Measurements from ENCODE around the gene TBX18.

Gene TBX18

DNA sequence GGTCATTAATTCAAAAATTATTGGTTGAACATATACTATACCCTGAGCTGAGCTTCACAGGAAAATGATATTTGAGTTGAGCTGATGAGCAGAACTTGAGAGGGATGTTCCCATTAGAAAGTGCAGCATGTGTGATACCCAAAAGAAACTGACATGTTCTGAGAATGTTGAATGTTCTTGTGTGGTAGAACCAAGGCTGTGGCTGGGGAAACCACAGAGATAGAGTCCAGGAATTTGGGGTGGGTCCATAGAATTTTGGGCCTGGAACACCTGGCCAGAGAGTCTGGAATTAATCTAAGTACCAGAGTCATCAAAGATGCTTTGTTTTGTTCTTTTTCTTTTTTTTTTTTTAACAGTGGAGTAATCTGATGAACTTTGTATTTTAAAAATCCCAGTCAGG lies 88.7 kb downstream of the TBX18 start:
- DNase-seq (ENCODE audit: low read depth in 2 of 2, low spot score in 1 of 2): no peak

DNA sequence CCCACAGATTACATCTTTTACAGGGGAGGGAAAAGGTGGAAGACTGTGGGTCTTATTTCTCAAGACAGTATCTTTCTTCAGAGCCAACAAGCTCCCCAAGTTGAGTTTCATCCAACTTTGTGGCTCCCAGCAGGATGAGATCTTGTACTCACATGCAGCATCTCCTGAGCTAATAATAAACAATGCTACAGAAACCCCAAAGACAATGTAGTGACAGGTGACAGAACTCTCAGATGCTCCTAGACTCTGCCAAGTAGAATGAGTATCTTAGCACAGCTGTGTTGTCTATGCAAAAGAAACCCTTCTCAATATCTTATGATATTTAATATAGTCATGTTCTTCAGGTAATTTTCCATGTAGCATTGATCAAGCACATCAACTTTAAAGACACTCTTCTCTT lies 90.0 kb downstream of the TBX18 start:
- no peak for DNase-seq (ENCODE audit: low read depth in 2 of 2, low spot score in 1 of 2)

GRCh38 chr6:84671183-84671582 lies 93.2 kb downstream of the TBX18 start:
- DNase-seq (ENCODE audit: low read depth in 2 of 2, low spot score in 1 of 2): no peak

GRCh38 chr6:84669945-84670344 lies 94.5 kb downstream of the TBX18 start:
- no peak for DNase-seq (ENCODE audit: low read depth in 2 of 2, low spot score in 1 of 2)

- no peak for DNase-seq (ENCODE audit: low read depth in 2 of 2, low spot score in 1 of 2)
Observed at GRCh38 chr6:84667252-84668213, 96.9 kb downstream of the TBX18 start.

DNA sequence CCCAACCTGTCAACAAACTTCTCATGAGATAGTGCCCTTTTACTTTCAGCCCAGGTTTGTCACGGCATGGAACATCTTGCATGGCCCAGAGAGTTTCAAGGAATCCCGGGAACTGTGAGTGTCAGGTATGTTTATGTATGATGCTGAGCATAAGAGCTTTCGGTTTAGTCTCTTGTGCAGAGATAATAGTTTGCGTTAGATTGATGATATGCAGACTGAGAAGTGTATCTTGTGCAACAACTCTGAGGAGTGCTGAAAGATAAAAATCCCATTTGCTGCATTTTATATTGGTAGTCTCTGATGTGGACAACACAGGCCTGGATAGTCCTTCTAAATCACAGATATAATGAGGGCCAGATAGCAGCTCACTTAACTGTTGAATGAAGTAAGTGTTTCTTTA lies 99.0 kb downstream of the TBX18 start:
- no peak for DNase-seq (ENCODE audit: low read depth in 2 of 2, low spot score in 1 of 2)

- DNase-seq (ENCODE audit: low read depth in 2 of 2, low spot score in 1 of 2): no peak
Observed at GRCh38 chr6:84663866-84664265, 100.5 kb downstream of the TBX18 start.

DNA sequence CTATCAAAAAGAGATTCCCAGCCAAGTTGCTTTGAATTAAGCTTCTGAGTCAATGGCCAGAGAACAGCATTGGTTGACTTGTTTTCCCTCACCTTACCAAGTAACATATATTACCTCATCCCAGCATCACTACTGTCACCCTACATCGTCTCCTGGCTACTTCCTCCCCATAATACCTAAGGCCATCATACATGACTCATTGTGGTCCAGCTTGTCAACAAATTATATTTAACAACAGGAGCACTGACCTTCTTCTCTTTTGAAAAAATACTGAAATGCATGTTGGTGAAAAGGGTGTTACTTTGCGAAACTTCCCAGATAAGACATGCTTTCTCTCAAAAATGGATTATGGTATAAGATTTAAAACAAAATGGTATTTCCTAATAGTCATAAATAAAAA lies 106.9 kb downstream of the TBX18 start:
- DNase-seq (ENCODE audit: low read depth in 2 of 2, low spot score in 1 of 2): no peak

GRCh38 chr6:84657025-84657424 lies 107.4 kb downstream of the TBX18 start:
- no peak for DNase-seq (ENCODE audit: low read depth in 2 of 2, low spot score in 1 of 2)

DNA sequence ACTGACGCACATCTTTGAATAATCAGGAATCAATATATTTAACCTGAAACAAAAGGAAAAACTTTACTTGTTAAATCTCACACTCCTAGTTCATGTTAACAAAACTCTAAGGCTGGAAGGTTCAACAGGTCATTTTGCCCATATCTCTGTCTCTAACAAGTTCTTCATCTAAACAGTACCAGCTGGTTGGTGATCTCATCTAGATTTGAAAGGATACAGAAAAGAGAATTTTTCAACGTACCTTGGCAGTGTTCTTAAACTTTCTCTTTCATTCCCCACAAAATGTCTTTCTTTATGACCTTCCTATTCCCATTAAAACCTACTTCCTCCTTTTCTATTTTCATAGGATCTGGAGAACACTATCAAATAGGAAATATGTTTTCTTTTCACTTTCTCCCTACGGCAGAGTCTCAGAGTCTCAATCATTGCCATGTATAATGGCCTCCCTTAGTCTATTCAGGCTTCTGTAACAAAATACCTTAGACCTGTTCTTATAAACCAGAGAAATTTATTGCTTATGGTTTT lies 111.3 kb downstream of the TBX18 start:
- DNase-seq (ENCODE audit: low read depth in 2 of 2, low spot score in 1 of 2): no peak

DNA sequence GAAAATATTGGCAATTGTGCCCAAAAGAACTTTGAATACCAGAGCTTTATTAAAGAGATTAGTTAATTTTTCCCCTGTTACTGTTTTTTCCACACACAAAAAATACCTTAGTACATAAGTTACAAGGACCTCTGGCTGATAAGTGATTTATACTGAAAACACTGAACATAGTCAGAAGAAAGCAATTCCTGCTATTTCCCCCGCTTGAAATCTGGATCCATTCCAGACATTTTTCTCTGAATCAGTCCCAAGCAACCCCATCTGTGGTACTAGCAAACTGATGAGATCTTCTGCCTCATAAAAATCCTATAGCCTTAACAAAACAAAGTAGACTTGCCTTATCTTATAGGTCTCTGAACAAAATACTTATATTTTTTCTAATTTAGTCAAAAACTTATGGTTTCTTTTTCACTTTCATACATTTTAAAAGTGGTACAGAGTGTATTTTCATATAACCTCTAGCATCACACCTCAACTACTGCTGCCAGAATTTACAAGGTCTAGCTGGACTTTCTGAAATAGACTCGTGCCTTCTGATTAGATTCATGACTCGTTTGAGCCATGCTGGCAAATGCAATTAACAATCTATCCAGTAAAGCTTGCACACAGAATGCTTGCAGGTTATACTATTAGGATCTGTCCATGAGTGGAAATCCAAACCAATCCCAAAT lies 111.9 kb downstream of the TBX18 start:
- DNase-seq (ENCODE audit: low read depth in 2 of 2, low spot score in 1 of 2): no peak

DNA sequence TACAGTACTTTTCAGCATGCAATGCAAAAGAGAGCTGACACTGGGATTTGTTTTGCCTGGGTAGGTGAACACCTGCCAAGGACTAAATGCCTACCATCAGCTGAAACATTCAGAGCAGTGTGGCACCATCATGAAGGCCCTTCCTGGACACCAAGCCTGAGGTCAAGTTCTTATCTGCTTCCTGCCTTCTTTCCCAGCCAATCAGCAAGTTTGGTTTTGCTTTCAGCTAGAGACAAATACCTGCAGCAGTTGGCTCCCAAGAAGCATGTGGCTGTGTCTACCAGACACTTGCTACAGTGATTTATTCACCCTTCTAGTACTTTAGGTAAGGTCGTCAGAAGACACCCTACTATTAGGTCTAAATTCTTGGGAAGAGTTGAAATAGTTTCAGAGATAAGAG lies 112.8 kb downstream of the TBX18 start:
- DNase-seq (ENCODE audit: low read depth in 2 of 2, low spot score in 1 of 2): no peak

DNA sequence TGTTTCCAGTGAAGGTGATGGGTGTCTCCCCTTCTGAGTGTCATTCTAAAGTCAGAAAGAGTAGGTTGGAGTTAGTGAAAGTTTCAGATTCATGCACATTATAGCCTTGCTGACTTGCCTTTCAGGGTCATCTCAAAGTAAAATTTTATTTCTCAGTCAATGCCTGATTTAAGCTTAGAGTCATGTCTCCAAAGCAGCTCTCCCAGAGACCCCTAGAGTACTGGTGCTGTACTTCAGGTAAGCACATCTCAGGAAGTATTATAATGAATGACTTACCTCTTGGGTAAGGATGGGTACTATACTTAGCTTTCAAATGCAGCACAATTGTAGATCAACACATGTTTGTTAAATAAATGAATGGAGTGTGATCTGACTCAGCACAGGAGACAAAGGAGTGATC lies 116.0 kb downstream of the TBX18 start:
- DNase-seq (ENCODE audit: low read depth in 2 of 2, low spot score in 1 of 2): no peak

DNA sequence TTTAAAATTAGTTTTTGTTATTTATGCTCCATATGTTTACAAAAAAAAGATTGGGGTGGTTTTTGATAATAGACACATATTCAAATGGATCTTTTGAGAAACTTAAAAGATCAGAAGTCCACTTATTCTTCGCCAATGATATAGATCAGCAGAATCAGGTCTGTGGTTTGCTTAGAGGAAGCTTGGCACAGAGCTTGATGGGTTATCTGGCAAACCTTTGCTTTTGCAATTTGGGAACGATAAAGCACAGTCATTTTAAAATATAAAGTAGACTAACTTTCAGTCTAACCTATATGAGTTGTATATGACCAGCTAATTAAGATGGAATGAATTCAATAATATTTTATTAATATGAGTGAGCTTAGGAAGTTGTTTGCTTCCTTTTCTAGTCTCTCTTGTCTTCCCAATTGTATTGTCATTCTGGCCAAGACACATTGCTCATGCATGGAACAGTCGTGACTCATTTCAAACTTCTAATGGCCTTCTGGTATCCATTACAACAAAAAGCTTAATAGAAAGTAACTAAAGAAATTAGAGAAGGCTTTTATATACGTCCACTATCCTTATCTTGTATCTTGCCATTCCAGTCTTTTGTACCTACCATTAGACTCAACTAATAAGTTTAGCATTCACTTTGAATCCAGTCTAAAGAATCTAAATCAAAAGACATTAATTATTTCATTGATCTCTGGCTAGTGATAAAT lies 118.7 kb downstream of the TBX18 start:
- DNase-seq (ENCODE audit: low read depth in 2 of 2, low spot score in 1 of 2): no peak

DNA sequence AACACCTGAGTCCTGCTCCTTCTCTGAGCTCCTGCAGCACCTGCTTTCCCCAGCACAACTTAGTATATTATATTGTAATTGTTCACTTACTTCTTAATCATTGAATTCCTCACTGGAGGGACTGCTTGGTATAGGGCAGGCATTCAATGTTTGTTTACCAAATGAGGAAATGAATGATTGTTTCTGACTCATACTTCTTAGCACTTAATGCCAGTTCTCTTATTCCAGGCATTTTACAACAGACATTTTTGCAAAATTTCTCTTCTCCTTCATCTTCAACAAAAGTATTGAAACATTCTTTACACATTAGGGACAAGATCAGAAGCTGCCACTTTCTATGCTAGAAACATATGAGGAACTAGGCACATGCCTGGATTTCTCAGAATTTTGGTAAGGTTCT lies 119.4 kb downstream of the TBX18 start:
- no peak for DNase-seq (ENCODE audit: low read depth in 2 of 2, low spot score in 1 of 2)

GRCh38 chr6:84643778-84644177 lies 120.6 kb downstream of the TBX18 start:
- DNase-seq (ENCODE audit: low read depth in 2 of 2, low spot score in 1 of 2): no peak

GRCh38 chr6:84641076-84641475 lies 123.3 kb downstream of the TBX18 start:
- no peak for DNase-seq (ENCODE audit: low read depth in 2 of 2, low spot score in 1 of 2)

- no peak for DNase-seq (ENCODE audit: low read depth in 2 of 2, low spot score in 1 of 2)
Observed at GRCh38 chr6:84639396-84639795, 125.0 kb downstream of the TBX18 start.

- DNase-seq (ENCODE audit: low read depth in 2 of 2, low spot score in 1 of 2): no peak
Observed at GRCh38 chr6:84638286-84638685, 126.1 kb downstream of the TBX18 start.
